Gastrocnemius medialis (tissue), 4 donors: ENCODE measurements around the gene TUBGCP3.

ENCODE experiments used
- CTCF ChIP-seq, 5 experiments: fragments of 450-650 bp in 3 of 5; fragments of 200-600 bp in 2 of 5; sonication (generic) in 2 of 5; IDR thresholded peaks in 4 of 5; conservative IDR thresholded peaks in 1 of 5; 1 replicate in 4 of 5; 2 replicates in 1 of 5; pipeline ENCODE4 v1.5.1; 2016 to 2019; ENCODE audit warnings: antibody characterized with exemption in 5 of 5, mild to moderate bottlenecking in 3 of 5, moderate library complexity in 3 of 5
- POLR2A ChIP-seq, 2 donors: fragments of 450-650 bp; IDR thresholded peaks; one replicate each; pipeline ENCODE4 v1.6.1; 2017; ENCODE audit warnings: antibody characterized with exemption in 2 of 2, mild to moderate bottlenecking in 2 of 2, moderate library complexity in 2 of 2

GRCh38 chr13:112486386-112487126, 101.4 kb downstream of the TUBGCP3 start:
- TF ChIP-seq CTCF (IDR thresholded peaks at IDR 0.05 in 4 of 5, conservative IDR thresholded peaks at IDR 0.05 in 1 of 5) (no peak), POLR2A (IDR thresholded peaks at IDR 0.05) (no peak)
